Transverse colon (tissue), 4 donors: ENCODE data around the gene DPYD. TPM values are rescaled to one million over a fixed set of nuclear protein-coding genes. Genes with fewer than 3 reads are reported as not detected.

Experiments used
- DNase-seq: peaks from one replicate; pipeline ENCODE4 v3.0.0-alpha.2; 2019
- H3K27ac ChIP-seq, 4 donors: fragments of 200-600 bp; sonication (generic); 2 replicates each; pipeline ENCODE4 v1.5.1; 2016 to 2018; ENCODE audit warnings: inconsistent platforms in 4 of 4
- H3K27me3 ChIP-seq: fragments of 200-600 bp; sonication (generic); 2 replicates; pipeline ENCODE4 v1.5.1; 2017; ENCODE audit warnings: inconsistent platforms
- H3K36me3 ChIP-seq, 4 donors: fragments of 200-600 bp; sonication (generic); 2 replicates each; pipeline ENCODE4 v1.5.1; 2017 to 2019; ENCODE audit warnings: inconsistent platforms in 4 of 4
- H3K4me1 ChIP-seq, 4 donors: fragments of 200-600 bp; sonication (generic); 2 replicates each; pipeline ENCODE4 v1.5.1; 2017 to 2020; ENCODE audit warnings: inconsistent platforms in 4 of 4
- H3K4me3 ChIP-seq, 4 donors: fragments of 200-600 bp; sonication (generic); 1 replicate in 1 of 4; 2 replicates in 3 of 4; pipeline versions ENCODE4 v1.5.1 to v1.6.1; 2017 to 2019; ENCODE audit warnings: inconsistent platforms in 4 of 4
- H3K9me3 ChIP-seq, 2 donors: fragments of 200-600 bp; sonication (generic); 2 replicates each; pipeline ENCODE4 v1.5.1; 2017 to 2019; ENCODE audit warnings: inconsistent platforms in 2 of 2
- CTCF ChIP-seq, 5 experiments: fragments of 200-600 bp in 3 of 5; fragments of 450-650 bp in 2 of 5; sonication (generic) in 3 of 5; IDR thresholded peaks; 1 replicate in 2 of 5; 2 replicates in 3 of 5; pipeline ENCODE4 v1.5.1; 2016 to 2017; ENCODE audit warnings: antibody characterized with exemption in 5 of 5, inconsistent platforms in 3 of 5, mild to moderate bottlenecking in 2 of 5, moderate library complexity in 1 of 5
- EP300 ChIP-seq: sonication (generic); formaldehyde crosslinking; IDR thresholded peaks from one replicate; pipeline ENCODE4 v1.6.1; 2017; ENCODE audit warnings: antibody characterized with exemption, low read depth
- POLR2A ChIP-seq: fragments of 450-650 bp; IDR thresholded peaks from one replicate; pipeline ENCODE4 v1.6.1; 2016; ENCODE audit warnings: antibody characterized with exemption, mild to moderate bottlenecking, moderate library complexity
- POLR2AphosphoS5 ChIP-seq, 3 donors: sonication (generic); formaldehyde crosslinking; IDR thresholded peaks; one replicate each; pipeline ENCODE4 v1.6.1; 2016; ENCODE audit warnings: antibody characterized with exemption in 3 of 3
- WGBS, 2 donors: methylation state at CpG; one replicate each; pipeline ENCODE4 v1.1.5; 2018; ENCODE audit warnings: low coverage in 1 of 2; 5-methylcytosine and 5-hydroxymethylcytosine counted together
- in situ Hi-C, 4 donors: fragments of 200-750 bp; cut with MboI; loops; one replicate each; pipeline versions ENCODE4 v1.15.0 to v1.15.1; 2017; ENCODE audit warnings: low sequenced_read_pairs in 3 of 4, low pct_ligation_motif_present in 1 of 4, low pct_unique_long_range_greater_than_20kb in 1 of 4
- intact Hi-C: fragments of 100-400 bp; cut with DNase I; formaldehyde crosslinking; loops from one replicate; pipeline ENCODE4 v1.15.1; 2023; ENCODE audit warnings: low total_unique reads
- total RNA-seq, 4 donors: library from RNA; depleted of rRNA; stranded (reverse); fragments of >200 nt; gene quantifications; one replicate each; pipeline ENCODE4 v1.1.0, GENCODE V29; 2016

DPYD gene
- total RNA-seq, 4 donors from 2014 or later: 11.2 to 34.8 (median 26.0) TPM

- no peak overlapping the region for H3K4me3 ChIP-seq
- H3K9me3 ChIP-seq: peaks cover 0 to 7% of the 10 kb centered on the region in 2 donors
- no peaks in the 10 kb centered on the region for H3K27me3 ChIP-seq
- peaks cover 0 to 1% (median 0%) of the 10 kb centered on the region in 4 donors for H3K4me1 ChIP-seq
- in situ Hi-C loops (no loop called here), intact Hi-C loops (loop anchor here (5.0 kb wide), 1 partner anchor 1014 kb away; no protein-coding TSS in a partner anchor)
- WGBS, 2 donors: 84% methylated on average over 2 of the region's 2 CpGs; no CpG with 5 or more reads in 1 of the 2 donors
- no peaks in the 10 kb centered on the region for H3K36me3 ChIP-seq
- no peak overlapping the region for H3K27ac ChIP-seq
- no peak for DNase-seq
- TF ChIP-seq CTCF (IDR thresholded peaks at IDR 0.05): no peak
Measured at GRCh38 chr1:97056386-97056785, 864.4 kb downstream of the DPYD start.

- 75 to 81% methylated on average over 2 of the region's 2 CpGs for WGBS, 2 donors
- intact Hi-C loops: no loop called here
- TF ChIP-seq POLR2AphosphoS5 (IDR thresholded peaks at IDR 0.05) (no peak), EP300 (no peak), CTCF (IDR thresholded peaks at IDR 0.05) (no peak), POLR2A (no peak)
- Histone ChIP-seq H3K27me3 (no peaks in the 10 kb centered on the region), H3K27ac (no peak overlapping the region), H3K4me1 (peaks cover 0 to 4% (median 0%) of the 10 kb centered on the region in 4 donors), H3K9me3 (peaks cover 0 to 7% of the 10 kb centered on the region in 2 donors), H3K36me3 (no peaks in the 10 kb centered on the region), H3K4me3 (no peak overlapping the region)
- in situ Hi-C loops: no loop called here
- no peak for DNase-seq
Measured at GRCh38 chr1:97053268-97053667, 867.6 kb downstream of the DPYD start.

- peaks cover 0 to 4% (median 0%) of the 10 kb centered on the region in 4 donors for H3K4me1 ChIP-seq
- no peaks in the 10 kb centered on the region for H3K36me3 ChIP-seq
- H3K9me3 ChIP-seq: peaks cover 0 to 5% of the 10 kb centered on the region in 2 donors
- no peaks in the 10 kb centered on the region for H3K27me3 ChIP-seq
- TF ChIP-seq EP300: no peak
- no peak overlapping the region for H3K27ac ChIP-seq
- no peak overlapping the region for H3K4me3 ChIP-seq
- no peak for DNase-seq
- intact Hi-C loops (no loop called here), in situ Hi-C loops (no loop called here)
Measured at GRCh38 chr1:97051823-97052222, 869.0 kb downstream of the DPYD start.

- no peak for DNase-seq
- no peaks in the 10 kb centered on the region for H3K36me3 ChIP-seq
- TF ChIP-seq POLR2AphosphoS5 (IDR thresholded peaks at IDR 0.05): no peak
- TF ChIP-seq POLR2A: no peak
- TF ChIP-seq CTCF (IDR thresholded peaks at IDR 0.05): no peak
- TF ChIP-seq EP300: no peak
- H3K27ac ChIP-seq: no peak overlapping the region
- intact Hi-C loops: no loop called here
- WGBS, 2 donors: 100% methylated on average over 1 of the region's 1 CpG
- H3K27me3 ChIP-seq: no peaks in the 10 kb centered on the region
- in situ Hi-C loops: no loop called here
- no peaks in the 10 kb centered on the region for H3K9me3 ChIP-seq
- no peak overlapping the region for H3K4me3 ChIP-seq
- H3K4me1 ChIP-seq: peaks cover 0 to 4% (median 0%) of the 10 kb centered on the region in 4 donors
Measured at GRCh38 chr1:97050506-97050905, 870.3 kb downstream of the DPYD start.

- Histone ChIP-seq H3K27me3 (no peaks in the 10 kb centered on the region), H3K27ac (no peak overlapping the region), H3K4me3 (no peak overlapping the region), H3K4me1 (peaks cover 0 to 4% (median 0%) of the 10 kb centered on the region in 4 donors), H3K9me3 (peaks cover 0 to under 1% of the 10 kb centered on the region in 2 donors), H3K36me3 (no peaks in the 10 kb centered on the region)
- in situ Hi-C loops (no loop called here), intact Hi-C loops (no loop called here)
- TF ChIP-seq POLR2AphosphoS5 (IDR thresholded peaks at IDR 0.05) (no peak), EP300 (no peak), POLR2A (no peak), CTCF (IDR thresholded peaks at IDR 0.05) (no peak)
- DNase-seq: no peak
- WGBS, 2 donors: 59 to 68% methylated on average over 2 of the region's 2 CpGs
Measured at GRCh38 chr1:97047421-97047793, 873.4 kb downstream of the DPYD start.
